ENCODE results near the gene PDYN.

GRCh38 chr20:1942061-1942460 is 51.8 kb downstream of the PDYN start:
- no peak for TF ChIP-seq CTCF (conservative IDR thresholded peaks at IDR 0.05)
- TF ChIP-seq ZFX (IDR thresholded peaks at IDR 0.05) = no peak

All from C4-2B (cell line).